Measurements from ENCODE around the gene CEP85L.

DNA sequence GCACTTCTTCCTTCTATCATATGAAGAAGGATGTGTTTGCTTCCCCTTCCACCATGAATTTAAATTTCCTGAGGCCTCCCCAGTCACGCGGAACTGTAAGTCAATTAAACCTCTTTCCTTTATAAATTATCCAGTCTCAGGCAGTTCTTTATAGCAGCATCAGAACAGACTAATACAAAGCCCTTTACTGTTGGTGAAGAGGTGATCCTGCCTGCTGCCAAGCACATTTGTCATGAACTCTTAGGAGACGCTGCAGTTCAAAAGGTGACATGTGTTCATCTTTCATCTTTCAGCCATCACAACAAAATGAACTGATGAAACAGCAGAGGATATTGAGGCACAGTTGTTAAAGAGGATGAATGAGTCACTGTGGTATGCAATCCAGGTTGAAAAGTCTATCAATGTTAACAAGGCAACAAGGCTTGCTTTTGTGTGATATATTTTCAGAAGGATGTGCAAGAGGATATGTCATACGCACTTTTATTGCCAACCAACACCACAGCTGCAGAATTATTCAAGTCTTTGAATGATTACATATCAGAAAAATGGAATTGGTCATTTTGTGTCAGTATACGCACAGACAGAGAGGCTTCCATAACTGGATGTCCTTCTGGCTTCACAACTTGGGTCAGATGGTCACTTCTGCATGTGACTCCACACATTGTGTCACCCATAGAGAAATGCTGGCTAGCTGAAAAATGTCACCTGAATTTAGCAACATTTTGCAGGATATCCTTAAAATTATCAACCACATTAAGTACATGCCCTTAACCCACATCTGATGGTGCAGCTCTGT lies 155.7 kb downstream of the CEP85L start:
- TF ChIP-seq CTCF (IDR thresholded peaks at IDR 0.05) (no peak), ZFX (IDR thresholded peaks at IDR 0.05; ENCODE audit: borderline replicate concordance) (no peak)
